GM19463 (cell line): Measurements from ENCODE around the gene PTPN1.
"Not testable (repeated sequence)": the region's sequence is repeated elsewhere in the genome, so short reads cannot be mapped to it uniquely, and the experiment has no call there.

Source experiments
- ATAC-seq: cut with Tn5 transposase; IDR thresholded peaks from one replicate; pipeline ENCODE4 v1.9.1; 2021; ENCODE audit warnings: mild to moderate bottlenecking, moderate library complexity; ENCODE audit not compliant: unreplicated experiment

The PTPN1 gene

GRCh38 chr20:50509923-50510705, at the start of gene PTPN1:
Gene PTPN1, plus strand, starts transcription at chr20:50510383. Its CDS starts 145 bp downstream, at chr20:50510528.
- peak; percentile 89 for ATAC-seq

GRCh38 chr20:50460608-50461267, 49.4 kb upstream of the PTPN1 start:
- no peak for ATAC-seq

DNA sequence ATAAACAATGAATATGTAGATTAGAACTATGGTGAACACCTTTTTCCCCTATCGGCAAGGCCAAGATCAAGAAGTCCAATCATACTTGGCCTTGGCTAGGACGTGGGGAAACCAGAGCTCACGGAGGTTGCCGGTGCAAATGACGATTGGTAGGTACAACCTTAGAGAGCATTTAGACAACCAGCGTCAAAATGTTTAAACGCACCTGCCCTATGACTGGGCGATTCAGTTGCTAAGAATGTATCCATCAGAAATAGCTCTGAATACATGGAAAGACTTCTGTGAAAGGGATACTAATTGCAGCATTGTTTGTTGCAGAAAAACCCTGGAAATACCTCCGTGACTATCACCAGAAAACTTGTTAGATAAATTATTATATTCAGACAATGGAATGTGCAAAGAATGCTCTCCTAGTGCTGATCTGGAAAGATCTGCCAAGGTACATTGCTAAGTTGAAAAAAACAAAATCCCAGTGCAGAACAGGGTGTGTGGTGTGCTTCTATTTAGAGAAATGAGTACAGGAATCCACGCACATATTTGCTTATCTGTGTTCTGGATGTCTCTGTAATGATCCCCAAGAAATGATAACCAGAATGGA, 48.0 kb upstream of the PTPN1 start:
- no peak for ATAC-seq

- peak; percentile 47 for ATAC-seq
These were observed 46.0 kb upstream of the PTPN1 start for GRCh38 chr20:50464026-50464724.

DNA sequence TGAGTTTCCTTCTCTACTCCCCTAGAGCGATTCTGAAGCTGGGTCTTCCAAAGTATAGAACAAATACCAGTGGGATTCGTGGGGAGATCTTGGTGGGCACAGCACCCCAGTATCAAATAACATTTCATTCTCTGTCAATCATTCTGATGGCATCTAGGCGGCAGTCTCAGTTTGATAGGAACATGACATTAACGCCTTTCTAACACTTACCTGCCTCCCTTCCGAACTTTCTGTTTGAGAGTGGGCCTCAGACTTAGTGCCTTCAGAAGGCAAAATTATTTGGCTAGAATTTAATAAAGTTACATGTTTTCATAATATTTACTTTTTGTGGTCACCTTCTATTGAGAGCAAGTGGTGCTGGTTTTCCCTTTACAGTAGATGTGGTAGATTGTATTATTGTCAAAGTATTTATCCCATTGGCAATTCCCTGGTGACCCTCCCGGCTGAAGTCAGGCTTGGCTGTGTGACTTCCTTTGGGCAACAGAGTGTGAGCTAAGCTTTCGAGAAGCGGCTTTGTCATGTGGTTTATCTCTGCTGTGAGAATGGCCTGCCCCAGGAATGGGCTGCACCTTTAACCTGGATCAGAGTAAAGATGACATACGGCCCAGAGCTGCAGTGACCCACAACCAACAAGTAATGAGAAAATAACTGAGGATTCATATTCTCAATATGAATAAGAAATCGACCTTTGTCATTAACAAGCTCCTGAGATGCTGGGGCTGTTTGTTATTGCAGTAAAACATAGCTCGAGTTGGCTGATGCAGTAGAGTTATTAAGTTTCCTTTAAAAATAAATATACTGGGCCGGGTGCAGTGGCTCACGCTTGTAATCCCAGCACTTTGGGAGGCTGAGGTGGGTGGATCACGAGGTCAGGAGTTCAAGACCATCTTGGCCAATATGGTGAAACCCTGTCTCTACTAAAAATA, 45.2 kb upstream of the PTPN1 start:
- ATAC-seq: no peak

DNA sequence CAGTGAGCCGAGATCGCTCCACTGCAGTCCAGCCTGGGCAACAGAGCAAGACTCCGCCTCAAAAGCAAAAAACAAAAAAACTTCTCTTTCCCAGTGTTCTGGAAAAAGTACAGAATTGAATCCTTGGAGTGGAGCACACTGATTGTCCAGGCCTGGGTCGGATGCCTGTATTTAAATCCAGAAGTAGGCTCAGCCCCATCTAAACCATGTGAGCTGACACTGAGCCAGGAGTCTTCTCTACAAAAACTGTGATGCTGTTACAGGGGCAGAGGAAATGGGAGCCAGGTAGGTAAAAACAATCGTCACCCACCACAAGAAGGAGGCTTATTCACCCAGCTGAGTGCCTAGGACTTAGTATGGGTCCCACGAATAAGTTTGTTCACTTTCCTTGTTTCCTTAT, 43.0 kb upstream of the PTPN1 start:
- no peak for ATAC-seq

GRCh38 chr20:50467718-50468356, 42.3 kb upstream of the PTPN1 start:
- ATAC-seq: no peak

DNA sequence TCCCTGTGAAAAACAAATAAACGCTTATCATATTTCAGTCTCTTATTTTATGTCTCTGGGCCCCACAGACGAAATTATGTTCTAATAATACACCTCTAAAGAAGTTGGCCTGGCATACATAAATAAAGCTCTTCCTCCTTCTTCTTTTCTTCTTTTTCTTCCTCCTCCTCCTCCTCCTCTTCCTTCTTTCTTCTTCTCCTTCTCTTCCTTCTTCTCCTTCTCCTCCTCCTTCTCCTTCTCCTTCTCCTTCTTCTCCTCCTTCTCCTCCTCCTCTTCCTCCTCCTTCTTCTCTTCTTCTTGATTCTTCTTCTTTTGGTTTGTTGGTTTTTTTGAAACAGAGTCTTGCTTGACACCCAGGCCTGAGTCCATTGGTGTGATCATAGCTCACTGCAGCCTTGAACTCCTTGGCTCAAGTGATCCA, 41.8 kb upstream of the PTPN1 start:
- ATAC-seq: no peak

DNA sequence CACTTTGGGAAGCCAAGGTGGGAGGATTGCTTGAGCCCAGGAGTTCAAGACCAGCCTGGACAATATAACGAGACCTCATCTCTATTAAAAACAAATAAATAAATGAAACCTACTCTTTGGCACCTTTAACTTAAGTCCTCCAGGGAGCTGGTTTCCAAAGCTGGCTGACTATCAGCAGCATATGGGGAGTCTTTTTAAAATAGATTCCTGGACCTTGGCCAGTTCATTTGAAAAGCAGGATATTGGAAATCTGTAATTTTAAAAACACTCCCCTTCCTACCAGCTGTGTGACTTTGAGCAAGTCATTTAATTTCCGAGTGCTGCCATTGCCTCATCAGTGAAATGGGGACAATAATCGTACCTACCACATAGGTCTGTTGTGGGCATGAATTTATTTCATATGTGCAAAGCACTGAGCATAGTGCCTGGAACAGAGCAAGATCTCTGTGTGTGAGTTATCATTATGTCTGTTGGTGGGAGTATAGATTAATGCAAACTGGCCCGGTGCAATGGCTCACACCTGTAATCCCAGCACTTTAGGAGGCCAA, 40.9 kb upstream of the PTPN1 start:
- ATAC-seq: no peak

- no peak for ATAC-seq
These were observed 40.4 kb upstream of the PTPN1 start for GRCh38 chr20:50469796-50470195.

- no peak for ATAC-seq
These were observed 39.8 kb upstream of the PTPN1 start for GRCh38 chr20:50470264-50470858.

GRCh38 chr20:50471231-50471630, 39.0 kb upstream of the PTPN1 start:
- no peak for ATAC-seq

DNA sequence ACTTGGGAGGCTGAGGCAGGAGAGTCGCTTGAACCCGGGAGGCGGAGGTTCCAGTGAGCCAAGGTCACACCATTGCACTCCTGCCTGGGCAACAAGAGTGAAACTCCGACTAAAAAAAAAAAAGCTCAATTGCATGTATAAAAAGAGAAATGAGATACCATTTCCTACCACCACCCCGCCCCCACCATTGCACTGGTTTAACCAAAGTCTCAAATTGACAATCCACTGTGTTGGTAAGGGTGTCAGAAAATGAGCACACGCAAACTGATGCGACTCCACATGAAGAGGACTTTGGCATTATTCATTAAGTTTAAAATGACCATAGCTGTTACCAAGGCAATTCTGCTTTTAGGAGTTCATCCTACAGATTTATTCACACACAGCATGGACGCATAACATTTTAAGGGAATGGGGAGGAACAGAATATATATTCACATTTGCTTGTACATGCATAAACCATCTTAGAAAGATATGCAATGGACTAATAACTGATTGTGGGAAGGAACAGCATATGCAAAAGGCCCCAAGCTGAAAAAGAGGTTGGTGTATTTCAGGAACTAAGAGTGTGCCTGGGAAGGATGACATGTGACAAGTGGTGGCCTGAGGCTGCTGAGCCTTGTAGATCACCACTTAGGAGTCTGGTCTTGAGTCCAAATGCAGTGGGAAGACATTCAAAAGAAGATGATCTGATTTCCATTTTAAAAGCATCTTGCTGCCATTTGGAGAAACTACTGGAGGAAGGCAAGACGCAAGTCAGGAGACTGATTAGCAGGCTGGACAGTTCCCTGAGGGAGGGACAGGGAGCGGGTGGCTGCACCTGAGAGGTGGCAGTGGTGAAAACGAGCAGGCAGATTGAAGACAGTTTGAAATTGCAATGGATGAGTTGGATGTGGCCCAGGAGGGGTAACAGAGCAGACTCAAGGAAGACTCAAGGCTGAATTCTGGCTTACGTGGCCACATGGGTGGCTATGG, 37.2 kb upstream of the PTPN1 start:
- ATAC-seq: no peak

DNA sequence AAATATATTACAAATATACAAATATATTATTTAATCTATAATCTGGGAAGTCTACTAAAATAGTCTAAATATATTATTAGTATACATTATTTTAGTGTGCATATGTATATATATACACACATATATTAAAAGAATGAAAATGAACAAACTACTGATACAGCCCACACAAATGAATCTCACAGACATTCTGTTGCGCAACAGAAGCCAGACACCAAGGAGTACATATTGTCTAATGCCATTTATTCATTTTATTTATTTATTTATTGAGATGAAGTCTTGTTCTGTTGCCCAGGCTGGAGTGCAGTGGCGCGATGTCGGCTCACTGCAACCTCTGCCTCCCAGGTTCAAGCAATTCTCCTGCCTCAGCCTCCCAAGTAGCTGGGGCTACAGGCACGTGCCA, 35.8 kb upstream of the PTPN1 start:
- not testable (repeated sequence) for ATAC-seq

- ATAC-seq: no peak
These were observed 34.4 kb upstream of the PTPN1 start for GRCh38 chr20:50475681-50476292.

DNA sequence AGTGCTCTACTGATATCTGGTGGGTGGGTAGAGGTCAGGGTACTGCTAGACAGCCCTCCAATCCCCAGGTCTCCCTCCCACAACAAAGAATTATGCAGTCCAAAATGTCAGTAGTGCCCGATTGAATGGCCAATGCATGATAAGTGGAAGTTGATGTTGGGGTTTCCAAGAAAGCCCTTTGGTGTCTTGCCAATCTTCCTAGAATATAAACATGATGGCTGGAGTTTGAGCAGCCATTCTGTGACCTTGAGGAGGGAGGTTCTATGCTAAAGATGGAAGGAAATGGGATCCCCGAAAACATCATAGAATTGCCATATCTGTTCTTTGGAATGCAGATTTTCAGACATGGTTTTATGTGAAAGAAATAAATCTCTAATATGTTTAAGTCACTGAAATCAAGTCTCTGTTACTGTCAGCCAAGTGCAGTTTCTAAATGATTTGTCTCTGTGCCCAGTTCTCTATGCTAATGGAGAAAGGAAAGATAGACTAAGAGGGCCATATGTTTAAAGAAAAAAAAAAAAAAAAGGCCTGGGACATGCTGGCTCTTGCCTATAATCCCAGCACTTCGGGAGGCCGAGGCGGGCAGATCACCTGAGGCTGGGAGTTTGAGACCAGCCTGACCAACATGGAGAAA, 32.8 kb upstream of the PTPN1 start:
- ATAC-seq: no peak
